DMS 273 treated with DMSO at 0.1 percent for 48 hours (cell line): Measurements from ENCODE around the gene FRMD5.

Experiments
- DNase-seq: peaks from one replicate; lab custom pipeline; 2025; lab: John Stamatoyannopoulos, UW

Gene FRMD5

DNA sequence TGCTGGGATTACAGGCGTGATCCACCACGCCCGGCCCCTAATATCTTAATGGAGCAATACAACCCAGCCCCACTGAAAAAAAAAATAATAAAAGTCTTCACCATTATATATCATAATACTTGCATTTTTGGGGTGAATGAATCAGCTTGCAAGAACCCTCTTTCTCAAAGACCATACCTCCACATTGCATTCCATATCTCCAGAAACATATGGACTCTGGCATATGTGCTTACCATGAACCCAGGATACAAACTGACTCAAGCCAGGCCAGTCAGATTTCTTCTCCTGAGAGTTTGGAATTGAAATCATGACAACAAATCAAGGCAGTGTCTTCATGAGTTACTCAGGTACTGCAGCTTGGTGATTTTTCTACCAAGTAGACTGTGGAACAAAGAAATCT lies 101.2 kb downstream of the FRMD5 start:
- DNase-seq = no peak

DNA sequence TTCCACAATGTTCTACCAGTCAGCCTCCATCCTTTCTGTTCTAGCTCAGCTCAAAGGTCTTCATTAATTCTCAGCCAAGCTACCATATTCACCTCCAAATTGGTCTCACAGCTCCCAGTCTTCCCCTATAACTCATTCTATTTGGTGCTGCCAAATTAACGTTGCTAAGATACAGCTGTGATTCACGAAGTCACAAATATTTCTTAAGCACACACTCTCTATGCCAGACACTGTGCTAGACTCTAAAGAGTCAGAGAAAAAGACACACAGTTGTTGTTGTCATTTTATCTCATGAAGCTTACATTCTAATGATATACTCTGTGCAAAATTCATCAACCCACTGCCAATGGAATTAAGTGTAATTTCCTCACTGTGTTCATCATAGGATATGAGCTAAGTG lies 102.8 kb downstream of the FRMD5 start:
- no peak for DNase-seq

DNA sequence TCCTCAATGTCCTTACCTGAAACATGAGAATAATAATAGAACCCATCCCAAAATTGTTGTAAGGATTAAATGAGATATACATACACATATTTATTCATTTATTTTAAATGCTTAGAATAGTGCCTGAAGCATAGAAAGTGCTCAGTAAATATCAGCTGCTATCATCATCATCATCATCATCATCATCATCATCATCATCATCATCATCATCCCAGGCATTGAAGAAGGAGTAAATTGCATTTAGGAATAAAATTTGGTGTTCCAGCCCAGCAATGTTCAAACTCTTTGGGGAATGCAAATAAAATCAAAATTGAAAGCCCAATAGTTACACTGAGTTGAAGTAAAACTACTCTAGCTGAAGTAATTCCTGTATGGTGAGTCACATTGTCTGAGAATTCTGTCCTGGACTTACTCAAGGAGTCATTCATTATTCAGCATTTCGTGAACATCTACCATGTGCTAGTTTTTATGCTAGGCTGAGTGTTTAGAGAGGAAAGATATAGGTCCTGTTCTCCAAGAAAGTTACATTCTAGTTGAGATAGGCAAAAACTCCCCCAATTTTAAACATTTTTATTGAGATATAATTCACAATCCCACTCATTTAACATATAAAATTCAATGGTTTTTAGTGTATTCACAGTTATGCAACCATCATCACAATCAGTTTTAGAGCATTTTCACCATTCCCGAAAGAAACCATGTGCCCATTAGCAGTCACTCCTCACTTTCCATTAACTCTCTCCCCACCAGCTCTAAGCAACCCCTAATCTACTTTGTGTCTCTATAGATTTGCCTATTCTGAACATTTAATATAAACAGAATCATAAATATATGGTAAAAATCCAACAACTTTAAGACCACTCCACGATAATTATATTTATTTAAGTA lies 107.2 kb downstream of the FRMD5 start:
- DNase-seq = no peak

DNA sequence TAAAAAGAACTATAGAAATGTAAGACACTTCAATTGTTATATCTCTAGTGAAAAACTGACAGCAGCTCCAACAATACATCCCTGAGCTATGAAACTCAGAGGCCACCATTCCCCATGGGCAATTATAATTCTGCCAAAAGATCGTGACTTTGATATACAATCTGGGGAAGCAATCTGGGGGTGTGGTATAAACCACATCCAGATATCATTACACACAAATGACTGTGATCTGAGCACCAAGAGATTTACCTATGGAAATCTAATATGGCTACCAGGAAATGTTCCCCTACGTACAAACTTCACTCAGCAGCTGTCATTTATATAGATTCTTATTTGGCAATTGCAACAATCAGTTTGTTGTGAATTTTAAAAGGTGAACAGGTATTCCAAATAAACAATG lies 110.3 kb downstream of the FRMD5 start:
- DNase-seq = no peak

DNA sequence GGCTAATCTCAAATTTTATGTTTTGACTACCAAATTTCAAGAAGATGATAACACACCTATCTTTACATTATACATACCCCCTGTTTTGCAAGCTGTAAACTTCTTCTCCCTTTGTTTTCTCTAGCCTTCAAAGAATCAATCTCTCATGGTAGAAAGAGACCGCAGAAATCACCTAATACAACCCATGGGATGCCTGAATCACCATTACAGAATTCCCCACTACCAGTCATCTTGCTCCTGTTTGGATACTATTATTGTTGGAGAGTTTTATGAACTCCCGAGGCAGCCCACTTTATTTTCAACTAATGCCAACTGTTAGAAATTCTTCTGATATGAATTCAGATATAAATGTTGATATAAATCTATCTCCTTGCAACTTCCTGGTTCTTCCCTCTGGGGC lies 110.9 kb downstream of the FRMD5 start:
- DNase-seq = no peak

DNA sequence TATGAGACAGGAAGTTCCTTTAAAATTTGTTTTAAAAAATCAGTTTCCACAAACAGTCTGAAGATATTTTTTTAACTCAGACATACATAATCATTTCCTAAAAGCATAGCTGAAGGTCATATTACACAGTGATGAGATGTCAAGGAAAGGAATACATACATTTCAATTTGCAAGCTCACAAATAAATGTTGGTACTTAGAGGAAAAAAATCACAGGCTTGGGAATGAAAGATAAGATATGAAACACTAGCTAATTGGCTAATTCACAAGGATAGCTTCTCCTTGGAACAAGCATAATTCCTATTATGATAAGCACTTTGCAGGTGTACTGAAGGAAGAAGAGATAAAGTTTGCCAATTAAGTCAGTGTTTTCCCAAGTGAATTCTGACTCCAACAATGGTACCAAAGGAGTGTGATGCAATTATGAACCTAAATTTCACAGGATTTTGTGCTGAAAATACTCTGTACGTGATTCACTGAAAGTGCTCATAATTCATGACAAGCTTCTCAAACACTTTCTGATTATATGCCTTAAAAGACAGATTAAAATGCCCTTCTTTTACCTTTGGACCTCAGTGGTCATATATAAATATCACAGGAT lies 112.4 kb downstream of the FRMD5 start:
- no peak for DNase-seq

DNA sequence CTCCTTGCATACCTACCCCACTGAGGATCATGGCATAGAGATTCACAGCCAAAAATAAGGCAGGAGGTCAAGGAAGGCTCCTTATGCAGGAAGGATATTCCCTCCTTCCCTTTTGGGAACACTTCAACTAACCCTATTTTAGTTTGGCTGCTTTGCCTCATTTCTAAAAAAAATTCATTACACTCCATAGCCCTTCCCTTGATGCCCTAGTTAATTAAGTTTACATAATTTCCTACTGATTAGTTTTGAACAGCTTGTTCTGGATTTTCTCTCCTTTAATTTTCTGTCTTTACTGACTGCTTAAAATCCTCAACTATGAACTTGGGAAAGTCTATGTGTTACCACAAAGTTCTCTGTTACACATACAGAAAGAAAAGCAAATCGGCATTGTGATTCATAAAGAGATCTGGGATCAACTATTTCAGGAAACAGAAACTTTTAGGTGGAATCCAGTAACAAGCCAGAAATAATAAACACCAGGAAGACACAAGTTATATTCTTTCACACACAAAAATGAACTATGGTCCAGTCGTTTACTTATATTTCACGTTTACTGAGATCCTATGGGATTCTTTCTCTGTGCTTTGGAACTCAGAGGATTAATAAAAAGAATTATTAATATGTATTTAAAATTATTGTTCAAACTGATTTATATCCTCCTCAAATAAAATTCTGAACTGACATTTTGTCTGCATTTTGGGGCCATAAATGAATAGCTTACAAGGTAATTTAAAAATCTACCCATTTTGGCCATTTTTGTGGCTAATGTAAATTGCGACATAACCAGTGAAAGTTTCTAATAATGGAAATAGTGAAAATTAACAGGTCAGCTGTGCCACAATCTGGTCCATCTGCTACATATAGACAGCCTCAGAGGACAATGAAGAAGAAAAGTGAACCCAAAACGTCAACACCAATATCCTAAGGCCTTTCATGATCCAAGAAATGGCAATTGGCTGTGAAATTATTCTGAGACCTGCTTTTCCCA lies 113.8 kb downstream of the FRMD5 start:
- no peak for DNase-seq

DNA sequence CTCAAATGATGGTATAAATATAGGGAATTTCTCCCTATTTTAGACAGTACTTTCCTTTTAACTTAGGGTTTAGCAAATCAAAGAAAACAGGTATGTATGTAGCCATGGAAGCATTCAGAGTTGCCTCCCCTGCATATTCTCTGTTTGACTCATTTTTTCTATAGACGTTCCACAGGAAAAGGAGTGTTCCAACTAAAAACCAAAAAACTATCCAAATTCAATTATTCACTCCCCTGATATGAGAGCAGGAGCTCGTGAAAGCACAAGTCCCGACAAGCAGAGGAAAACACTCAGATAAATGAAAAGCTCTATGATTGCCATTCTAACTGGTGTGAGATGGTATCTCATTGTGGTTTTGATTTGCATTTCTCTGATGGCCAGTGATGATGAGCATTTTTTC lies 119.5 kb downstream of the FRMD5 start:
- DNase-seq = no peak

DNA sequence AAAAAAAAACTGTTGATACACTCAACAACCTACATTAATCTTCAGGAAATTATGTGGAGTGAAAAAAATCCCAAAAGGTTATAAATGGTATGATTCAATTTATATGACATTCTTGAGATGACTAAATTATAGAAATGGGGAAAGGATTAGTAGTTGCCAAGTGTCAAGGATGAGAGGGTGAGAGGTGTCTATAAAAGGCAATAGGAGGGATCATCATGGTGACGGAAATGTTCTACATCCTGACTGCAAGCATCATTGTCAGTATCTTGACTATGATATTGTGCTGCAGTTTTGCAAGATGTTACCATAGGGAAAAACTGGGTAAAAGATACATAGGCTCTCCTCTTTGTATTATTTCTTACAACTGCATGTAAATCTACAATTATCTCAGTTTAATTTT lies 125.6 kb downstream of the FRMD5 start:
- no peak for DNase-seq

DNA sequence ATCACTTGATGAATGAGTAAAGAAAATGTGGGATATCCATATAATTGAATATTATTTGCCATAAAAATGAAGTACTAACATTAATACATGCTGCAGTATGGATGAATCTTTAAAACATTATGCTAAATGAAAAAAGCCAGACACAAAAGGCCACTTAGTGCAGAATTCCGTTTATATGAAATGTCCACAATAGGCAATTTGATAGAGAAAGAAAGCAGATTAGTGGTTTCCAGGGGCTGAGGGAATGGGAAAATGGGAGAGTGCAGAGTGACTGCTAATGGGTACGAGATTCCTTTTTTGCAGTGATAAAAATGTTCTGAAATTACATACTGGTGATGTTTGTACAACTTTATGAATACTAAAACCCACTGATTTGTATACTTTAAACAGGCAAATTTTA lies 126.7 kb downstream of the FRMD5 start:
- DNase-seq = no peak

DNA sequence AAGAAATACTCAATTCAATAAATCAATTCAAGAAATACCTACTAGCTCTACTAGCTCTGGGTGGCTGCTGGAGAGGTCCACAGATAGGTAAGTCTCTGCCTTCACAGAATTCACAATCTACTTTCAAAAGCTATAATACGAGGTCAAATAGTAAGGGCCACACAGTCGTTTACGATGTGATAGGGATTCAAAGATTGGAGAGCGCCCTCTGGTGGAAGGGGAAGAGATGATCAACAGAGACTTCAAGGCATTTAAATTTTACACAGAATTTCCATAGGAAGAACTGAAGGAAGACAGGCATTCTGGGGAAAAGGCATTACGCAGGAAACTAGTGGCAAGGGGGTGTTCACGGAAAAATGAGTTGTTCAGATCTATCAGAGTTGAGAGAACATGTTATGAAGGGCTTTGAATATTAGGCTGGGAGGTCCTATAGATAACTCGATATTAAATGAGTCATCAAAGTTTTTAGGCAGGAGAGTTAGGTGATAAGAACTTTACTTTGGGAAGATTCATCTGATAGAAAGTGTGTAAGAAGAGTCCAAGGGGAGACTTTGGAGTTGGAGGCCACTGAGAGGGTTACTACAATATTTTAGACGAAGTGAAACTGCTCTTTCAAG lies 128.8 kb downstream of the FRMD5 start:
- DNase-seq = peak; percentile 12

DNA sequence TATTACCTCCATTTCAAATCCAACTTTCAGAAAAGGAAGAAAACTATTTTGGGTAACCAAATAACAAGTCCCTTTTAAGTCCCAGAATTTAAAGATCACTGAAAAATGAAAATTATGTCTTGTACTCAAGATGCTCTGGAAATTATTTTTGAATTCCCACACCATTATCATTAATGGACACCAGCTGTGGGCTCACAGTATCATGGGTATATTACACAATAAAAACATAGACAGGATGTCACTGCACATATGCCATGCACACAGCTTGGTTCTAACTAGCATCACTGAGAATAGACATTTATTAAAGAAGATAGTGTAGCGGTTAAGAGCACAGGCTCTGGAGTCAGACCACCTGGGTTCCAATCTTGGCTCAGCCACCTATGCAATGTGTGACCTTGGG lies 130.4 kb downstream of the FRMD5 start:
- DNase-seq = no peak

DNA sequence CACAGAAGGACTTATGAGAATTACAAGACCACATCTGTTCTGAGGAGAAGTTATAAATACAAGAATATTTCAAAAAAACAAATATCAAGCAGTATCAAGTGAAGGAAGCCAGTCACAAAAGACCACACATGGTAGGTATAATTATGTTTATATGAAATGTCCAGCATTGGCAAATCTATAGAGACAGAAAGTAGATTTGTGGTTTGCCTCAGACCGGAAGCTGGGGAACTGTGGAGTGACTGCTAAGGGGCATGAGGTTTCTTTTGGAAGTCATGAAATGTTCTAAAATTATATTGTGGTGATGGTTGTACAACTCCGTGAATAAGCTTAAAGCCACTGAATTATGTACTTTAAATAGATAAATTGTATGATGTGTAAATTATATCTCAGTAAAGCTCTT lies 136.9 kb downstream of the FRMD5 start:
- DNase-seq = no peak

DNA sequence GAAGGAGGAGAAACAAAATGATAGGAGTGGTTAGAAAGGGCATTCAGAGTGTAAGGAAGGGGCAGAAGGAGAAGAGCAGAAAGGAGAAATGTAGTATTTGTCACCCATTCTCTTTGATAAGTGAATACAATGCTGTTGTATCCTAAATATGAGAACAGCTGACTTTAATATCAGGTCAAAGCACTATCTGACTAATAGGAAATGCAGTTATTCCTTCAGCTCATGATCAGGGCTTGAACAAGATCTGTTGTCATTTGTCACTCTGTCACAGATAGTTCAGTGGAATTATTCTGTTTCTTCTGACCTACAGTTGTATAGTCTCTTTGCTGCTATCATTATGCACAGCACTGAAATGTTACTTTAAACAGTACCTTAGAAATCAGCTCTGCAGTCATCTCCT lies 149.4 kb downstream of the FRMD5 start:
- DNase-seq = no peak

DNA sequence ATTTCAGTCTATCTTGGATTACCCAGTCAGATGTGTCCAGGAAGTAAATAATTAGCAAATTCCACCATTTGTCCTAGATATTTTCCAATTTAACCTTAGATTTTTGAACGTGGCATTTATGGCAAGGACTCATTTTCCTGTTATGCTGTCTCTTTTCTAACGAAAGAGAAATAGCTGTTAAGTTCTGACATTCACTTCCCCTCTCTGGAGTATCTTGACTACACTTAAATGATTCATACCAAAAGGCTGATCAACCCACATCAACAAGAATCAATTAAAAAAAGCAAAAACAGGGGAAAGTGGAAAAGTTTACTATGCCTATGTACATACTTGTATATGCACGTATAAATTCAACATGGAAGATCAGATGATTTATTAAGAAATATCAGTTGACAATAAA lies 149.9 kb downstream of the FRMD5 start:
- no peak for DNase-seq

DNA sequence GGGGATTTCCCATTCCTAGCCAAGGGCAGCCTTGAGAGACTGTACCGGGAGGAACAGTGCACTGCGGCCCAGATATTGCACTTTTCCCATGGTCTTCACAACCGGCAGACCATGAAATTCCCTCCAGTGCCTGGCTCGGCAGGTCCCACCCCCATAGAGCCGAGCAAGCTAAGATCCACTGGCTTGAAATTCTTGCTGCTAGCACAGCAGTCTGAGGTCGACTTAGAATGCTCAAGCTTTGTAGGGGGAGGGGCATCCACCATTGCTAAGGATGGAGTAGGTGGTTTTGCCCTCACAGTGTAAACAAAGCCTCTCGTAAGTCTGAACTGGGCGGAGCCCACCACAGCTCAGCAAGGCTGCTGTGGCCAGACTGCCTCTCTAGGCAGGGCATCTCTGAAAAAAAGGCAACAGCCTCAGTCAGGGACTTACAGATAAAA lies 156.3 kb downstream of the FRMD5 start:
- DNase-seq = no peak

DNA sequence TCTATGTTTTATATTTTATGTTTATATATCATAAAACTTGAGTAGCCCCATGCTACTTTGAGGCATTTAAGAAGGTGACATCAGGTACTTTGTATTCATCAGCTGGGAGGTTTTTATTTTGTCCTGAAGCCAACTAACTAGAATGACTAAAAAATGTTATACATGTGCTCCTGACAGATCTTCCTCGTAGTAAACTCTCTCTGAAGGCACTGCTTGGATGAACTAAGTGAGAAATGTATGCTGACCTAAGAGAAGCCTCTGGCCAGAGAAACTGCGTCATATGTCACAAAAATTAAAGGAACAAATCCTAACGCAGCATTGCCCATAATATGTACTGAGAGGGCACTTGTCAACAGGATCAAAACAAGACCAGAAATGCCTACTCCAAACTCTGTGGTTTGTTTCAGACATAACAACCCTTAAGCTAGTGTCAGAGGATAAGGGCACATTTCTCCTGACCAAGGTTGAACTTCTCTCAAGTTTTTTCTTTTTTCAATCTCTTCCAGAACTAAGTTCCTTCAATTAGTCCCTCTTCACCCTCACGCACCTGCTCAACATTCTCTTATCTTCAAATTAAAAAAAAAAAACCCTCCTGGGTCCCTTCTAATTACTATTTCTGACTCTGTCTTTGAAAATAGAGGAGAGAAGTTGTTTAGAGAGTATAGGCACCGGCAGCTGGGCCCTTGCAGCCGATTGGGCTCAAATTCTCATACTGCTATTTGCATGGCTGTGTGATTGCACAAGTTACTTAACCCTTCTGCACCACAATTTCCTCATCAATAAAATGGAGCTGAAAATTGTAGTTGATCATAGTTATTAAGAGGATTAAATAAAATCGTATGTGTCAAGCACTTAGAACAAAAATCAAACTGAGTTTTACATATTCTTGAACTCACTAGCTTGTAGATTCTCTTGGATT lies 159.0 kb downstream of the FRMD5 start:
- DNase-seq = no peak

DNA sequence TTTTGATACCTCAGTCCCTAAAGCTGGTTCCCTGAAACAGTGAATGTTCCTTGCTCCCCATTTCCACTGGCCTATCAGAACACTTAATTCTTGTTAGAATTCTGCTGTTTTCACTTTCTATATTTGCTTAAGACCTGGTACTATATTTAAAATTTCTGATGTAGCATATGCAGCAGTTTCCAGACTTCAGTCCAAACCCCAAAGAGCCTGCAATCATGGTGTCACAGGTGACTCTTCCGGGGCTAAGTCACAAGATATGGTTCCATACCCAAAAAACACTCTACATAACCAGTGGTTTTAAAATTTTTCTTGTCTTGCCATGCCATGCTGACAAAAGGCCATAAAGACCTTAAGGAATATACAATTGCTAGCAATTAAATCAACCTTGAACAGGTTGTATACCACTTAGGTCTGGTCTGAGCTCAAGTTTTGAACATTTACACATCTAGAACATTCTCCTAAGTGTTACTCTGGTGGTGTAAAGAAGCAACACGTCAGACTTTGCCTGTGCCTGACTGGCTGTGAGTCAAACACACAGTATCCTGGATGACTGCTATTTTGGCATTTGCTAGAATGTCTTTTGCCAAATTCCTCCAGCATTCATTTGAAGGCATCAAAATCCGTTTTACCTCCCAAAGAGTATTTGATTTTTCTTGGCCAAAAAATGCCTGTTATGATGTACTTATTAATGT lies 160.0 kb downstream of the FRMD5 start:
- DNase-seq = no peak

DNA sequence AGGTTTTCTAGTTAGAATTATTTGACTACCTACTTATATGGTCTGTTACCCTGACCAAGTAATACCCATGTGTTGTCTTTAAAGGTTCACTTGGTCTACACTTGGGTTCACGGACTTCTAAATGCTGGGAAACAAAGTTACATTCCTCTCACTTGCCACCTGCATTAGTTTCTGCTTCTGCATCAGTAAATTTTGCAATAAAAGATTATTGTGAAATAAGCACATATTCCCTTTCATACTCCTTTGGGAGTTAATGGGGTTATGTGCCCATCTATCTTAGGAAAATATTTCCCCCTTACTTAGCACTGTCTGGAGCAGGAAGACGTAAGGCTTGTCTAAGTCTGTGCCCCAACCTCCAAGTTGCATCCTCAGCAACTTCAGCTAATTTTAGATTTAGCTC lies 160.7 kb downstream of the FRMD5 start:
- DNase-seq = no peak

DNA sequence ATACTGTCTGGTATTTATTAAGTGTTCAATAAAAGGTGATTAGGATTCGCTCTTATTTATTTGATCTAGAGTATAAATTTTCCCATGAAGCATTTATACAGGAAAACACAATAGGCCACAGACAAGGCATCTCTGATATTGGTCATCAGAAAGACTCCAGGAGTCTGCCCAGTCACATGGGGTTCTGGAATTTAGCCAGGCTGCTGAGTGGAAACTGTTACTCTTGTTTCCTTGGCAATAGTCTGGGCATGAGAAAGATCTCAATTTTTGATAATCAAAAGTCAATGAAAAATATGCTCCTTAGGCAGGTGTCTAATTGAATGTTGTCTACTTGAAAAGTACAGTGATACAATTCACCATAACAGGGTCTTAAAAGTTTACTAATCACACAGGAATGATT lies 161.2 kb downstream of the FRMD5 start:
- no peak for DNase-seq
